ENCODE measurements around the gene ELF5.
A peak's percentile ranks its signal among the peaks of the same experiment; 100 is the strongest.

Gene ELF5

GRCh38 chr11:34521265-34521664 is 7.7 kb upstream of the ELF5 start:
- DNase-seq: no peak

- no peak for DNase-seq
Observed at GRCh38 chr11:34519595-34520235, 6.1 kb upstream of the ELF5 start.

GRCh38 chr11:34516247-34517040 is 2.9 kb upstream of the ELF5 start:
- no peak for DNase-seq

GRCh38 chr11:34514597-34514996 is 1.0 kb upstream of the ELF5 start:
- no peak for DNase-seq

- peak; percentile 57 to 67 for DNase-seq
Observed at GRCh38 chr11:34512840-34513681, 533 bp downstream of the ELF5 start.

- no peak for DNase-seq
Observed at GRCh38 chr11:34510673-34511072, 2.9 kb downstream of the ELF5 start.

- DNase-seq: no peak
Observed at GRCh38 chr11:34510218-34510617, 3.4 kb downstream of the ELF5 start.

- no peak for DNase-seq
Observed at GRCh38 chr11:34509336-34509876, 4.2 kb downstream of the ELF5 start.

- DNase-seq: no peak
Observed at GRCh38 chr11:34508524-34508923, 5.1 kb downstream of the ELF5 start.

GRCh38 chr11:34507610-34508009 is 6.0 kb downstream of the ELF5 start:
- no peak for DNase-seq

GRCh38 chr11:34507156-34507555 is 6.4 kb downstream of the ELF5 start:
- no peak for DNase-seq

GRCh38 chr11:34505874-34506273 is 7.7 kb downstream of the ELF5 start:
- DNase-seq: no peak

- DNase-seq: no peak
Observed at GRCh38 chr11:34502949-34503348, 10.6 kb downstream of the ELF5 start.

- DNase-seq: no peak
Observed at GRCh38 chr11:34501949-34502348, 11.6 kb downstream of the ELF5 start.

GRCh38 chr11:34501500-34501899 is 12.1 kb downstream of the ELF5 start:
- no peak for DNase-seq

GRCh38 chr11:34499719-34500500 is 13.7 kb downstream of the ELF5 start:
- DNase-seq: no peak

GRCh38 chr11:34495724-34496377 is 17.7 kb downstream of the ELF5 start:
- DNase-seq: no peak

- DNase-seq: no peak
Observed at GRCh38 chr11:34495239-34495723, 18.3 kb downstream of the ELF5 start.

GRCh38 chr11:34493926-34494595 is 19.5 kb downstream of the ELF5 start:
- no peak for DNase-seq

- no peak for DNase-seq
Observed at GRCh38 chr11:34493468-34493867, 20.1 kb downstream of the ELF5 start.

- peak; percentile 53 to 58 for DNase-seq
Observed at GRCh38 chr11:34492806-34493414, 20.7 kb downstream of the ELF5 start.
